IMR-90 (cell line): ENCODE measurements around the gene LTB4R. TPM values are rescaled to one million over a fixed set of nuclear protein-coding genes. Genes with fewer than 3 reads are reported as not detected.

Source experiments
- ATAC-seq: fragments of 200-7000 bp; cut with Tn5 transposase; 2 replicates; pipeline ENCODE4 v1.9.1; 2020; ENCODE audit warnings: low read depth, mild to moderate bottlenecking, moderate library complexity
- BruUV-seq: library from RNA; stranded (reverse); fragments of 400-500 nt; replicated peaks from 2 replicates; lab custom pipeline; 2021; lab: Mats Ljungman, UMichigan
- CTCF ChIA-PET: fragments of 300-600 bp; formaldehyde crosslinking; extraction: SDS; loops from one replicate; lab custom pipeline; 2021; ENCODE audit warnings: antibody characterized with exemption; lab: Yijun Ruan, JAX
- POLR2A ChIA-PET: fragments of 300-600 bp; sonication (Branson Sonifier 250); formaldehyde crosslinking; loops from one replicate; lab custom pipeline; 2022; ENCODE audit warnings: antibody characterized with exemption; ENCODE audit not compliant: unreplicated experiment; lab: Charles Lee
- DNase-seq: peaks from one replicate; pipeline ENCODE4 v3.0.0; 2013
- H2AFZ ChIP-seq: replicated peaks from 2 replicates; pipeline ENCODE3; 2013; ENCODE audit warnings: low read length, mild to moderate bottlenecking; ENCODE audit not compliant: poor library complexity
- H2AK5ac ChIP-seq: 2 replicates; pipeline ENCODE4 v1.6.1; 2013; ENCODE audit warnings: low read depth, low read length, inconsistent platforms
- H2AK9ac ChIP-seq: replicated peaks from 2 replicates; pipeline ENCODE3; 2013; ENCODE audit warnings: mild to moderate bottlenecking, low read depth, low read length, moderate library complexity; ENCODE audit not compliant: poor library complexity
- H2BK120ac ChIP-seq: 2 replicates; pipeline ENCODE4 v1.6.1; 2013; ENCODE audit warnings: low read depth, low read length, inconsistent platforms
- H2BK15ac ChIP-seq: 3 replicates; pipeline ENCODE4 v1.6.1; 2013; ENCODE audit warnings: low read depth, low read length, inconsistent platforms
- H2BK20ac ChIP-seq: 2 replicates; pipeline ENCODE4 v1.6.1; 2013; ENCODE audit warnings: low read depth, mild to moderate bottlenecking, inconsistent platforms, low read length, moderate library complexity
- H2BK5ac ChIP-seq: 2 replicates; pipeline ENCODE4 v1.6.1; 2013; ENCODE audit warnings: mild to moderate bottlenecking, low read depth, low read length, inconsistent platforms; ENCODE audit not compliant: poor library complexity, severe bottlenecking
- H3K14ac ChIP-seq: replicated peaks from 2 replicates; pipeline ENCODE4 v1.6.1; 2013; ENCODE audit warnings: low read depth, low read length, inconsistent platforms
- H3K18ac ChIP-seq: 2 replicates; pipeline ENCODE4 v1.6.1; 2013; ENCODE audit warnings: low read depth, low read length, control low read depth
- H3K23ac ChIP-seq: 2 replicates; pipeline ENCODE4 v1.6.1; 2013; ENCODE audit warnings: low read depth, low read length, inconsistent platforms
- H3K27ac ChIP-seq: 2 replicates; pipeline ENCODE4 v1.5.1; 2013; ENCODE audit warnings: mild to moderate bottlenecking, control low read depth, low read length; ENCODE audit not compliant: insufficient read depth
- H3K27me3 ChIP-seq: 2 replicates; pipeline ENCODE4 v1.6.1; 2013; ENCODE audit warnings: low read length; ENCODE audit not compliant: control insufficient read depth, insufficient read depth
- H3K36me3 ChIP-seq: 2 replicates; pipeline ENCODE4 v1.6.1; 2013; ENCODE audit warnings: low read length, mixed read lengths; ENCODE audit not compliant: control insufficient read depth, insufficient read depth
- H3K4ac ChIP-seq: 2 replicates; pipeline ENCODE4 v1.6.1; 2013; ENCODE audit warnings: low read depth, low read length, inconsistent platforms
- H3K4me1 ChIP-seq: 2 replicates; pipeline ENCODE4 v1.6.1; 2013; ENCODE audit warnings: low read length, mixed read lengths; ENCODE audit not compliant: control insufficient read depth, insufficient read depth
- H3K4me2 ChIP-seq: 2 replicates; pipeline ENCODE4 v1.6.1; 2013; ENCODE audit warnings: low read depth, mild to moderate bottlenecking, control low read depth, low read length, moderate library complexity
- H3K4me3 ChIP-seq: 2 replicates; pipeline ENCODE4 v1.5.1; 2013; ENCODE audit warnings: low read depth, mild to moderate bottlenecking, control low read depth, low read length, moderate library complexity; ENCODE audit not compliant: insufficient read depth
- H3K56ac ChIP-seq: 2 replicates; pipeline ENCODE4 v1.6.1; 2013; ENCODE audit warnings: low read length, inconsistent platforms; ENCODE audit not compliant: insufficient read depth; ENCODE audit errors: extremely low read depth
- H3K79me1 ChIP-seq, 2 experiments: 2 replicates each; pipeline ENCODE4 v1.6.1; 2013; ENCODE audit warnings: low read length in 2 of 2, inconsistent platforms in 1 of 2, low read depth in 1 of 2
- H3K9ac ChIP-seq: 2 replicates; pipeline ENCODE4 v1.6.1; 2013; ENCODE audit warnings: low read depth, low read length, control low read depth
- H3K9me1 ChIP-seq: 2 replicates; pipeline ENCODE4 v1.6.1; 2013; ENCODE audit warnings: low read length, inconsistent platforms; ENCODE audit not compliant: insufficient read depth
- H3K9me3 ChIP-seq: 2 replicates; pipeline ENCODE4 v1.6.1; 2013; ENCODE audit warnings: low read length; ENCODE audit not compliant: control insufficient read depth, insufficient read depth
- H4K20me1 ChIP-seq: 2 replicates; pipeline ENCODE4 v1.6.1; 2013; ENCODE audit warnings: low read length, inconsistent platforms; ENCODE audit not compliant: insufficient read depth
- H4K5ac ChIP-seq: 2 replicates; pipeline ENCODE4 v1.6.1; 2013; ENCODE audit warnings: mild to moderate bottlenecking, low read depth, low read length, control low read depth
- H4K8ac ChIP-seq, 2 experiments: 2 replicates each; pipeline ENCODE4 v1.6.1; 2013; ENCODE audit warnings: low read depth in 2 of 2, low read length in 2 of 2, control low read depth in 1 of 2, inconsistent platforms in 1 of 2
- H4K91ac ChIP-seq: 2 replicates; pipeline ENCODE4 v1.6.1; 2013; ENCODE audit warnings: low read depth, low read length, inconsistent platforms; ENCODE audit not compliant: insufficient read depth
- MAFK ChIP-seq: IDR thresholded peaks from 2 replicates; pipeline ENCODE4 v1.6.1; 2012; ENCODE audit warnings: low read depth, low read length, improper control_type of control experiment
- MAZ ChIP-seq: IDR thresholded peaks from 2 replicates; pipeline ENCODE4 v1.6.1; 2012; ENCODE audit warnings: low read depth, mild to moderate bottlenecking, low read length, improper control_type of control experiment, moderate library complexity, borderline replicate concordance
- POLR2A ChIP-seq: IDR thresholded peaks from 2 replicates; pipeline ENCODE4 v1.6.1; 2012; ENCODE audit warnings: mild to moderate bottlenecking, low read depth, low read length
- RCOR1 ChIP-seq: IDR thresholded peaks from 2 replicates; pipeline ENCODE4 v1.6.1; 2012; ENCODE audit warnings: mild to moderate bottlenecking, low read length, improper control_type of control experiment; ENCODE audit not compliant: insufficient replicate concordance
- WGBS, 2 experiments: methylation state at CpG; one replicate each; pipeline versions ENCODE4 v1.1.5 to v1.1.7; 2013; ENCODE audit warnings: missing lambda C conversion rate in 2 of 2; ENCODE audit not compliant: insufficient read length in 1 of 2; ENCODE audit errors: extremely low coverage in 2 of 2; 5-methylcytosine and 5-hydroxymethylcytosine counted together
- dilution Hi-C: fragments of 300-500 bp; cut with HindIII; formaldehyde crosslinking; loops from one replicate; pipeline ENCODE4 v1.14.3; 2018; ENCODE audit warnings: low sequenced_read_pairs; ENCODE audit not compliant: unreplicated experiment
- in situ Hi-C: fragments of 300-500 bp; cut with MboI; formaldehyde crosslinking; loops from 3 replicates; pipeline ENCODE4 v1.14.3; 2019; ENCODE audit warnings: low sequenced_read_pairs, inconsistent platforms, mixed read lengths
- intact Hi-C: fragments of 100-400 bp; cut with micrococcal nuclease; formaldehyde crosslinking; loops from 2 replicates; pipeline ENCODE4 v1.10.0; 2022
- polyA plus RNA-seq, 3 experiments: library from polyadenylated mRNA; depleted of rRNA; stranded (reverse); fragments of >200 nt; gene quantifications; 2 replicates each; pipeline ENCODE4 v1.2.3, GENCODE V29; 2012; ENCODE audit warnings: low replicate concordance in 1 of 3
- total RNA-seq: library from RNA; depleted of rRNA; stranded (reverse); fragments of >200 nt; gene quantifications from 2 replicates; pipeline ENCODE4 v1.2.3, GENCODE V29; 2012

LTB4R gene
- total and polyA plus RNA-seq, 2 of the 4 experiments (the other 2 are of a cell fraction), result 0.18 to 2.3 TPM

DNA sequence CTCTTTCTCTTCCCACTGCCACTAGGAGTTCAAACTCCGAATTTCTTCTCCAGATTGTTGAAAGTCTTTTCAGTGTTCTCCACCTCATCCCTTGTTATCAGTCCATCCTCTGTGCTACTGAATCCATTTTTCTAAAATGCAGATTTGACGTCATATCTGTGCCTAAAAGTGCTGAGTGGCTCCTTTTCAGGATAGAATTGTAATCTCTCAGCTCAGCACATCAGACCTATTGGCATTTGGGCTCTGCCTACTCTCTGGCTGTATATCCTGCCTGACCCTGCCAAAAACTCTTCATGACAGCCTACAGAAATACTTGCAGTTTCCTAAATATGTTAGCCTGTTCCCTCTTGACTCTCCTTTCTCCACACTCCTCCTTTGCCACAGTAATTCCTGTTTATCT lies 38.8 kb upstream of the LTB4R start:
- Histone ChIP-seq H2BK5ac (no peak overlapping the region), H4K20me1 (no peaks in the 10 kb centered on the region), H3K18ac (no peak overlapping the region), H2BK15ac (no peak overlapping the region), H3K4me3 (no peak overlapping the region), H2AK9ac (no peak overlapping the region), H3K27me3 (no peaks in the 10 kb centered on the region), H3K4me1 (peaks cover 5% of the 10 kb centered on the region; the same call in 1 of the 2 replicates), H3K27ac (no peak overlapping the region), H3K23ac (no peak overlapping the region), H3K4ac (no peak overlapping the region), H2BK20ac (no peak overlapping the region), H3K14ac (no peak overlapping the region), H3K79me1 (peaks cover 12 to 30% of the 10 kb centered on the region in 2 experiments), H2BK120ac (no peak overlapping the region), H3K9me3 (no peaks in the 10 kb centered on the region), H2AFZ (no peak overlapping the region), H3K56ac (no peak overlapping the region), H3K4me2 (no peak overlapping the region), H4K8ac (peak overlapping the region in 1 of 2 experiments; percentile 45; a peak in 2 of 4 replicates), H4K91ac (no peak overlapping the region), H4K5ac (no peak overlapping the region), H3K9ac (no peak overlapping the region), H3K36me3 (peaks cover 12% of the 10 kb centered on the region), H2AK5ac (no peak overlapping the region), H3K9me1 (peaks cover 5% of the 10 kb centered on the region; the same call in 1 of the 2 replicates)
- TF ChIP-seq RCOR1 (no peak), POLR2A (no peak), MAFK (peak; percentile 81), MAZ (no peak)
- ChIA-PET CTCF (interaction anchor here (0.6 to 0.8 kb wide), 2 partner anchors 21 to 29 kb away, joined by 3 to 4 read pairs; no protein-coding TSS in a partner anchor), POLR2A (no interaction called here)
- in situ Hi-C loops, result no loop called here
- TSS peak; percentile 50 for BruUV-seq
- whole genome bisulfite sequencing, 2 experiments, result 100% methylated on average over 1 of the region's 2 CpGs; no CpG with 5 or more reads in 1 of the 2 experiments
- ATAC-seq (no peak), DNase-seq (no peak)
- intact Hi-C loops, result no loop called here
- dilution Hi-C loops, result no loop called here
